ENCODE data around the gene ARF1.

Gene ARF1

GRCh38 chr1:228134591-228134990 is 52.1 kb downstream of the ARF1 start:
- no peak for DNase-seq

- no peak for DNase-seq
Measured at GRCh38 chr1:228136901-228137300, 54.4 kb downstream of the ARF1 start.

- no peak for DNase-seq
Measured at GRCh38 chr1:228139406-228139930, 57.0 kb downstream of the ARF1 start.

GRCh38 chr1:228139931-228140723 is 57.6 kb downstream of the ARF1 start, which contains the start of gene GUK1:
Gene GUK1 (plus strand): TSS chr1:228140279. CDS start chr1:228140303, 24 bp downstream.
- DNase-seq: peak; percentile 100

- peak; percentile 8 for DNase-seq
Measured at GRCh38 chr1:228140724-228141225, 58.3 kb downstream of the ARF1 start.

GRCh38 chr1:228141226-228142044 is 58.9 kb downstream of the ARF1 start:
- peak; percentile 62 for DNase-seq

GRCh38 chr1:228142155-228142691 is 59.7 kb downstream of the ARF1 start:
- no peak for DNase-seq

GRCh38 chr1:228142701-228143136 is 60.2 kb downstream of the ARF1 start:
- DNase-seq: no peak

- no peak for DNase-seq
Measured at GRCh38 chr1:228143480-228144192, 61.1 kb downstream of the ARF1 start.

- no peak for DNase-seq
Measured at GRCh38 chr1:228144193-228144992, 61.9 kb downstream of the ARF1 start.

- DNase-seq: no peak
Measured at GRCh38 chr1:228144993-228145343, 62.5 kb downstream of the ARF1 start.

GRCh38 chr1:228145463-228146416 is 63.2 kb downstream of the ARF1 start:
- DNase-seq: no peak

- no peak for DNase-seq
Measured at GRCh38 chr1:228146417-228147150, 64.1 kb downstream of the ARF1 start.

- no peak for DNase-seq
Measured at GRCh38 chr1:228147151-228147693, 64.7 kb downstream of the ARF1 start.

- no peak for DNase-seq
Measured at GRCh38 chr1:228147768-228148167, 65.3 kb downstream of the ARF1 start.

- no peak for DNase-seq
Measured at GRCh38 chr1:228148196-228148861, 65.8 kb downstream of the ARF1 start.
